ENCODE data around the gene PCNA.

Gene PCNA

GRCh38 chr20:5119435-5120184 lies at the start of gene PCNA:
Gene PCNA, minus strand, starts transcription at chr20:5119958. Its CDS starts 160 bp downstream, at chr20:5119798.
- peak; percentile 94 for DNase-seq (ENCODE audit: low read depth, low spot score)

GRCh38 chr20:5168651-5169396 lies 49.1 kb upstream of the PCNA start:
- peak; percentile 51 for DNase-seq (ENCODE audit: low read depth, low spot score)

- no peak for DNase-seq (ENCODE audit: low read depth, low spot score)
Measured at GRCh38 chr20:5164645-5165625, 45.2 kb upstream of the PCNA start.

- no peak for DNase-seq (ENCODE audit: low read depth, low spot score)
Measured at GRCh38 chr20:5161536-5162164, 41.9 kb upstream of the PCNA start.

GRCh38 chr20:5160882-5161281 lies 41.1 kb upstream of the PCNA start:
- DNase-seq (ENCODE audit: low read depth, low spot score) = no peak

GRCh38 chr20:5159928-5160327 lies 40.2 kb upstream of the PCNA start:
- DNase-seq (ENCODE audit: low read depth, low spot score) = no peak

GRCh38 chr20:5156675-5157448 lies 37.1 kb upstream of the PCNA start:
- no peak for DNase-seq (ENCODE audit: low read depth, low spot score)

- no peak for DNase-seq (ENCODE audit: low read depth, low spot score)
Measured at GRCh38 chr20:5155404-5155803, 35.6 kb upstream of the PCNA start.

GRCh38 chr20:5154543-5154925 lies 34.8 kb upstream of the PCNA start:
- DNase-seq (ENCODE audit: low read depth, low spot score) = no peak

GRCh38 chr20:5153612-5154542 lies 34.1 kb upstream of the PCNA start:
- no peak for DNase-seq (ENCODE audit: low read depth, low spot score)

- DNase-seq (ENCODE audit: low read depth, low spot score) = no peak
Measured at GRCh38 chr20:5153152-5153467, 33.4 kb upstream of the PCNA start.

- no peak for DNase-seq (ENCODE audit: low read depth, low spot score)
Measured at GRCh38 chr20:5150226-5151076, 30.7 kb upstream of the PCNA start.

GRCh38 chr20:5149892-5150225 lies 30.1 kb upstream of the PCNA start:
- DNase-seq (ENCODE audit: low read depth, low spot score) = no peak

GRCh38 chr20:5148581-5148980 lies 28.8 kb upstream of the PCNA start:
- no peak for DNase-seq (ENCODE audit: low read depth, low spot score)

GRCh38 chr20:5146871-5147592 lies 27.3 kb upstream of the PCNA start:
- DNase-seq (ENCODE audit: low read depth, low spot score) = no peak

GRCh38 chr20:5146099-5146668 lies 26.4 kb upstream of the PCNA start:
- no peak for DNase-seq (ENCODE audit: low read depth, low spot score)

- DNase-seq (ENCODE audit: low read depth, low spot score) = no peak
Measured at GRCh38 chr20:5145365-5146098, 25.8 kb upstream of the PCNA start.

Measured in smooth muscle cell of the brain vasculature (primary cell).